ENCODE results near the gene LRP4. TPM values are rescaled to one million over a fixed set of nuclear protein-coding genes. Genes with fewer than 3 reads are reported as not detected.
A peak's percentile ranks its signal among the peaks of the same experiment; 100 is the strongest.

The LRP4 gene
- total and polyA plus RNA-seq, 2 of the 4 experiments (the other 2 are of a cell fraction) = 4.1 to 5.8 TPM

GRCh38 chr11:46826310-46827044 is 91.9 kb downstream of the LRP4 start:
- H4K20me1 ChIP-seq (ENCODE audit: insufficient read depth, low read length) = peaks cover 46% of the 10 kb centered on the region
- no peak overlapping the region for H2BK15ac ChIP-seq (ENCODE audit: low read depth, low read length)
- peaks cover 14 to 53% of the 10 kb centered on the region in 2 experiments for H3K79me1 ChIP-seq (ENCODE audit: low read depth in 1 of 2, low read length in 2 of 2)
- dilution Hi-C loops (cut with HindIII; ENCODE audit: low sequenced_read_pairs, unreplicated experiment) = no loop called here
- H4K5ac ChIP-seq (ENCODE audit: low read depth, low read length) = no peak overlapping the region
- H2AK5ac ChIP-seq (ENCODE audit: low read depth, low read length) = no peak overlapping the region
- POLR2A ChIA-PET (ENCODE audit: unreplicated experiment) = interaction anchor here (0.5 to 1.0 kb wide), 2 partner anchors 20 to 418 kb away, joined by 4 to 5 read pairs; no protein-coding TSS in a partner anchor
- peaks cover 6% of the 10 kb centered on the region for H3K4me1 ChIP-seq (ENCODE audit: control insufficient read depth, insufficient read depth, low read length)
- peak overlapping the region; percentile 85 for H3K4me3 ChIP-seq (ENCODE audit: insufficient read depth, low read depth, low read length)
- peak overlapping the region; percentile 90 for H2AFZ ChIP-seq (replicated peaks; ENCODE audit: low read length, poor library complexity)
- no peaks in the 10 kb centered on the region for H3K36me3 ChIP-seq (ENCODE audit: control insufficient read depth, insufficient read depth, low read length)
- intact Hi-C loops (cut with micrococcal nuclease) = loop anchor here (5.0 kb wide), 1 partner anchor 326 kb away; no protein-coding TSS in a partner anchor
- H2BK120ac ChIP-seq (ENCODE audit: low read depth, low read length) = peak overlapping the region; percentile 29
- peaks cover 7% of the 10 kb centered on the region for H3K9me1 ChIP-seq (ENCODE audit: insufficient read depth, low read length)
- 1% methylated on average over 16 of the region's 32 CpGs; no CpG with 5 or more reads in 1 of the 2 experiments for WGBS, 2 experiments (ENCODE audit: extremely low coverage in 2 of 2, insufficient read length in 1 of 2)
- DNase-seq (peak; percentile 68), ATAC-seq (ENCODE audit: low read depth) (peak; percentile 99)
- peak overlapping the region; percentile 86 for H3K4me2 ChIP-seq (ENCODE audit: low read depth, low read length)
- H3K27ac ChIP-seq (ENCODE audit: insufficient read depth, low read length) = peak overlapping the region; percentile 70
- peak overlapping the region; percentile 45 for H3K4ac ChIP-seq (ENCODE audit: low read depth, low read length)
- H2AK9ac ChIP-seq (replicated peaks; ENCODE audit: low read depth, low read length, poor library complexity) = peak overlapping the region; percentile 45
- BruUV-seq (replicated peaks) = no TSS peak
- peak overlapping the region; percentile 70; the same call in 1 of the 2 replicates for H3K14ac ChIP-seq (replicated peaks; ENCODE audit: low read depth, low read length)
- H2BK5ac ChIP-seq (ENCODE audit: low read depth, low read length, poor library complexity, severe bottlenecking) = no peak overlapping the region
- H4K91ac ChIP-seq (ENCODE audit: insufficient read depth, low read depth, low read length) = no peak overlapping the region
- H3K23ac ChIP-seq (ENCODE audit: low read depth, low read length) = peak overlapping the region; percentile 79
- peak overlapping the region; percentile 76 for H3K9ac ChIP-seq (ENCODE audit: low read depth, low read length)
- no peak overlapping the region for H2BK20ac ChIP-seq (ENCODE audit: low read depth, low read length)
- H3K56ac ChIP-seq (ENCODE audit: extremely low read depth, insufficient read depth, low read length) = peak overlapping the region; percentile 26; the same call in 1 of the 2 replicates
- TF ChIP-seq FOS (IDR thresholded peaks at IDR 0.05; ENCODE audit: low read depth, low read length) = no peak
- no peak for TF ChIP-seq CEBPB (IDR thresholded peaks at IDR 0.05; ENCODE audit: low read depth, low read length)
- TF ChIP-seq MAZ (IDR thresholded peaks at IDR 0.05; ENCODE audit: borderline replicate concordance, low read depth, low read length) = peak; percentile 94
- TF ChIP-seq RCOR1 (IDR thresholded peaks at IDR 0.05; ENCODE audit: insufficient replicate concordance, low read length) = no peak
- TF ChIP-seq BHLHE40 (IDR thresholded peaks at IDR 0.05; ENCODE audit: low read depth, low read length) = no peak
- TF ChIP-seq MXI1 (IDR thresholded peaks at IDR 0.05; ENCODE audit: borderline replicate concordance, low read depth, low read length) = peak; percentile 55; the same call in 1 of the 2 replicates
- TF ChIP-seq NFE2L2 (IDR thresholded peaks at IDR 0.05; ENCODE audit: low read depth, low read length) = no peak
- CTCF ChIA-PET = interaction anchor here (0.6 kb wide), 1 partner anchor 99 kb away, joined by 3 read pairs; no protein-coding TSS in a partner anchor
- in situ Hi-C loops (cut with MboI; ENCODE audit: low sequenced_read_pairs) = no loop called here
- no peaks in the 10 kb centered on the region for H3K9me3 ChIP-seq (ENCODE audit: control insufficient read depth, insufficient read depth, low read length)
- no peak overlapping the region for H3K18ac ChIP-seq (ENCODE audit: low read depth, low read length)
- peak overlapping the region in 1 of 2 experiments; percentile 76; a peak in 2 of 4 replicates for H4K8ac ChIP-seq (ENCODE audit: low read depth in 2 of 2, low read length in 2 of 2)
- no peaks in the 10 kb centered on the region for H3K27me3 ChIP-seq (ENCODE audit: control insufficient read depth, insufficient read depth, low read length)
